Cardiac fibroblast (primary cell): ENCODE measurements around the gene STARD5.

ENCODE experiments used
- DNase-seq, 2 donors: peaks; one replicate each; pipeline versions ENCODE4 v3.0.0 to v3.0.0-alpha.2; 2010; ENCODE audit warnings: low read depth in 2 of 2
- H3K4me3 ChIP-seq, 2 donors: replicated peaks in 1 of 2; 1 replicate in 1 of 2; 2 replicates in 1 of 2; pipeline ENCODE4 v1.5.1; 2011; ENCODE audit warnings: low read depth in 2 of 2, low read length in 2 of 2, mild to moderate bottlenecking in 2 of 2, moderate library complexity in 1 of 2
- CTCF ChIP-seq: IDR thresholded peaks from one replicate; pipeline ENCODE4 v1.5.1; 2011; ENCODE audit warnings: low read depth, mild to moderate bottlenecking, low read length, inconsistent platforms

The STARD5 gene

GRCh38 chr15:81304226-81304625 lies 19.7 kb downstream of the STARD5 start:
- H3K4me3 ChIP-seq = no peak overlapping the region
- peak; percentile 71 to 89 for DNase-seq
- TF ChIP-seq CTCF = no peak

- no peak for TF ChIP-seq CTCF
- peak in 1 of 2 donors; percentile 6 for DNase-seq
- no peak overlapping the region for H3K4me3 ChIP-seq
Measured at GRCh38 chr15:81303244-81304225, 20.4 kb downstream of the STARD5 start.

- DNase-seq = no peak
- no peak overlapping the region for H3K4me3 ChIP-seq
- TF ChIP-seq CTCF = no peak
Measured at GRCh38 chr15:81302701-81303109, 21.2 kb downstream of the STARD5 start.

GRCh38 chr15:81301815-81302399 lies 22.0 kb downstream of the STARD5 start:
- H3K4me3 ChIP-seq = no peak overlapping the region
- TF ChIP-seq CTCF = no peak
- DNase-seq = no peak

GRCh38 chr15:81301385-81301784 lies 22.6 kb downstream of the STARD5 start:
- no peak overlapping the region for H3K4me3 ChIP-seq
- TF ChIP-seq CTCF = no peak
- no peak for DNase-seq

GRCh38 chr15:81299630-81300273 lies 24.2 kb downstream of the STARD5 start:
- no peak for DNase-seq
- no peak overlapping the region for H3K4me3 ChIP-seq
- TF ChIP-seq CTCF = no peak
